Measurements from ENCODE around the gene AQR.

The AQR gene

GRCh38 chr15:34838282-34838681 is 131.3 kb downstream of the AQR start:
- no peak overlapping the region for H3K27ac ChIP-seq (replicated peaks)
- no peak overlapping the region for H3K4me3 ChIP-seq (replicated peaks; ENCODE audit: insufficient read depth, low read length)
- H3K27me3 ChIP-seq (ENCODE audit: insufficient read depth, poor library complexity, severe bottlenecking): no peaks in the 10 kb centered on the region
- no peak for TF ChIP-seq REST (IDR thresholded peaks at IDR 0.05; ENCODE audit: insufficient replicate concordance, low read depth)
- TF ChIP-seq SPI1 (IDR thresholded peaks at IDR 0.05; ENCODE audit: borderline replicate concordance, low read depth): no peak
- TF ChIP-seq GABPA (IDR thresholded peaks at IDR 0.05; ENCODE audit: low read depth): no peak
- TF ChIP-seq POLR2AphosphoS5 (IDR thresholded peaks at IDR 0.05; ENCODE audit: low read depth): no peak
- TF ChIP-seq, protein P1, sequence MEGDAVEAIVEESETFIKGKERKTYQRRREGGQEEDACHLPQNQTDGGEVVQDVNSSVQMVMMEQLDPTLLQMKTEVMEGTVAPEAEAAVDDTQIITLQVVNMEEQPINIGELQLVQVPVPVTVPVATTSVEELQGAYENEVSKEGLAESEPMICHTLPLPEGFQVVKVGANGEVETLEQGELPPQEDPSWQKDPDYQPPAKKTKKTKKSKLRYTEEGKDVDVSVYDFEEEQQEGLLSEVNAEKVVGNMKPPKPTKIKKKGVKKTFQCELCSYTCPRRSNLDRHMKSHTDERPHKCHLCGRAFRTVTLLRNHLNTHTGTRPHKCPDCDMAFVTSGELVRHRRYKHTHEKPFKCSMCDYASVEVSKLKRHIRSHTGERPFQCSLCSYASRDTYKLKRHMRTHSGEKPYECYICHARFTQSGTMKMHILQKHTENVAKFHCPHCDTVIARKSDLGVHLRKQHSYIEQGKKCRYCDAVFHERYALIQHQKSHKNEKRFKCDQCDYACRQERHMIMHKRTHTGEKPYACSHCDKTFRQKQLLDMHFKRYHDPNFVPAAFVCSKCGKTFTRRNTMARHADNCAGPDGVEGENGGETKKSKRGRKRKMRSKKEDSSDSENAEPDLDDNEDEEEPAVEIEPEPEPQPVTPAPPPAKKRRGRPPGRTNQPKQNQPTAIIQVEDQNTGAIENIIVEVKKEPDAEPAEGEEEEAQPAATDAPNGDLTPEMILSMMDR (IDR thresholded peaks at IDR 0.05; ENCODE audit: insufficient read depth, low read length): no peak
- DNase-seq (ENCODE audit: low read depth in 1 of 2, low spot score in 1 of 2): no peak

GRCh38 chr15:34837246-34838016 is 132.1 kb downstream of the AQR start:
- H3K27ac ChIP-seq (replicated peaks): no peak overlapping the region
- no peak for TF ChIP-seq SPI1 (IDR thresholded peaks at IDR 0.05; ENCODE audit: borderline replicate concordance, low read depth)
- no peak for TF ChIP-seq REST (IDR thresholded peaks at IDR 0.05; ENCODE audit: insufficient replicate concordance, low read depth)
- TF ChIP-seq, protein P1 (IDR thresholded peaks at IDR 0.05; ENCODE audit: insufficient read depth, low read length): no peak
- no peak for TF ChIP-seq POLR2AphosphoS5 (IDR thresholded peaks at IDR 0.05; ENCODE audit: low read depth)
- TF ChIP-seq GABPA (IDR thresholded peaks at IDR 0.05; ENCODE audit: low read depth): no peak

GRCh38 chr15:34828145-34828911 is 141.2 kb downstream of the AQR start:
- TF ChIP-seq SPI1 (IDR thresholded peaks at IDR 0.05; ENCODE audit: borderline replicate concordance, low read depth) (no peak), GABPA (IDR thresholded peaks at IDR 0.05; ENCODE audit: low read depth) (no peak)
- H3K4me3 ChIP-seq (replicated peaks; ENCODE audit: insufficient read depth, low read length): no peak overlapping the region
- H3K27me3 ChIP-seq (ENCODE audit: insufficient read depth, poor library complexity, severe bottlenecking): peaks cover 8% of the 10 kb centered on the region
- no peak for DNase-seq (ENCODE audit: low read depth in 1 of 2, low spot score in 1 of 2)
- H3K27ac ChIP-seq (replicated peaks): no peak overlapping the region

More at GRCh38 chr15:34837246-34838016, 132.1 kb downstream of the AQR start:
- H3K4me3 ChIP-seq (replicated peaks; ENCODE audit: insufficient read depth, low read length): no peak overlapping the region
- no peaks in the 10 kb centered on the region for H3K27me3 ChIP-seq (ENCODE audit: insufficient read depth, poor library complexity, severe bottlenecking)
- no peak for DNase-seq (ENCODE audit: low read depth in 1 of 2, low spot score in 1 of 2)

DNA sequence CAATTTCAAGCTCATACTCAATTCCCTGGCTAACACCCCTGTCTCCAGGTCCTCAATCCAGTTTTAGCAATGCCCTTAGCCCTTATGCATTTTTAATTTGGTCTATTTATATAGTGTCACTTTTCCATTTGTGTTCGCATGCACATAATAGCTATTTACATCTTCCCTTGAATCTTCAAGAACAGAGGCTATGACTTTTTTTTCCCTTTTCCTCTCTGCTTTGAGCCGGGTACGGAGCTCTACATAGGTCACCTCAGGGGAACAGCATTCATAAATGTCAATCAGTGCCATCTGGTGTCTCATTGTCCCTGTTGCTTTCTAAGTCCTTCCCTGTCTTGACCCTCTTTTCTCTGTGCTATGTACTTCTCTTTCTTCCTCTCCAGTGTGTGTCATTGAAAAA is 147.7 kb downstream of the AQR start:
- TF ChIP-seq, protein P1 (IDR thresholded peaks at IDR 0.05; ENCODE audit: insufficient read depth, low read length): no peak
- TF ChIP-seq GABPA (IDR thresholded peaks at IDR 0.05; ENCODE audit: low read depth) (no peak), POLR2AphosphoS5 (IDR thresholded peaks at IDR 0.05; ENCODE audit: low read depth) (no peak), REST (IDR thresholded peaks at IDR 0.05; ENCODE audit: insufficient replicate concordance, low read depth) (no peak), SPI1 (IDR thresholded peaks at IDR 0.05; ENCODE audit: borderline replicate concordance, low read depth) (no peak)
- Histone ChIP-seq H3K4me3 (replicated peaks; ENCODE audit: insufficient read depth, low read length) (no peak overlapping the region), H3K27ac (replicated peaks) (no peak overlapping the region), H3K27me3 (ENCODE audit: insufficient read depth, poor library complexity, severe bottlenecking) (peaks cover 6% of the 10 kb centered on the region)
- DNase-seq (ENCODE audit: low read depth in 1 of 2, low spot score in 1 of 2): no peak

Measured in HL-60 (cell line).